Measurements from ENCODE around the gene DNAJC27. TPM values are rescaled to one million over a fixed set of nuclear protein-coding genes. Genes with fewer than 3 reads are reported as not detected.

DNAJC27 gene
- total RNA-seq, 1 experiment from 2014 or later, result 5.1 TPM

DNA sequence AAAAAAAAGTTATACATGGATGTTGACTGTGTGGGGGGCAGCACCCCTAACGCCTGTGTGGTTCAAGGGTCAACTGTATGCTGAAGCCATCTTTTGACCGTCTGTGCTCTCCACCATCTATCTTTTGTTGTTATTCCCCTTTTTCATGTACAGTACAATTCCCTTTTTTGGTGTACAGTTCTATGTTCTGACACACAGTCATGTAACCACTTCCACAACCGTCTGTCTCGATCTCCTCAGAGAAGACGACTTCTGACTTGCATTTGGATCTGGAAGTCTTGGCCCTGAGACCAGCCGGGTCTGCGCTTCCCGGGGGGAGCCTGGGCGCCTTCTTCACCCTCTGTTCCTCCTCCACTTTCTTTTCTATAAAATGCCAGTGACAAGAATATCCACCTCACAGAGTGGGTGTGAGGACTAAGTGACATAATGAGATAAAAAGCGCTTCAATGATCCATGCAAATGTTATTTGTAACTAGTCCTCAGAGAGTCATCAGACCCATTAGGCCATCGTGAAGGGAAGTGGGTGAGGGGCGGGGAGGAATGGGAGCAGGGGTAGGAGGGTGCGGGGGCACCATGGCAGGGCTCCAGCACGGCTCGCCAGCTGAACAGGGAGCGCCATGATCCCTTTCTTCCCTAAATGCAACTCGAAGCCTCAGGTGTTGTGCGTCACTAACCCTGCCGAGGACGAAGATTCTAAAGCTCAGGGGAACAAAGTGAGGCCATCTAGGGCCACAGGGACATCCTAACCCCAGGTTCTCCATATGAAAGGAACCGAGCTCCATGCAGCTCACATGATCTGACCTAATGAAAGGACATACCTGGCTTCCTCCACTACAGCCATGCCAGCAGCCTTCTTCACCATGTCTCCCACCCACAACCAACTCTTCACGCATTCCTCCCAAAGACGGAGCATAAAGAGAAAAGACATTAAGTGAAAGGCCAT, 68.3 kb downstream of the DNAJC27 start:
- CTCF ChIA-PET, result no interaction called here
- TF ChIP-seq, protein P1, sequence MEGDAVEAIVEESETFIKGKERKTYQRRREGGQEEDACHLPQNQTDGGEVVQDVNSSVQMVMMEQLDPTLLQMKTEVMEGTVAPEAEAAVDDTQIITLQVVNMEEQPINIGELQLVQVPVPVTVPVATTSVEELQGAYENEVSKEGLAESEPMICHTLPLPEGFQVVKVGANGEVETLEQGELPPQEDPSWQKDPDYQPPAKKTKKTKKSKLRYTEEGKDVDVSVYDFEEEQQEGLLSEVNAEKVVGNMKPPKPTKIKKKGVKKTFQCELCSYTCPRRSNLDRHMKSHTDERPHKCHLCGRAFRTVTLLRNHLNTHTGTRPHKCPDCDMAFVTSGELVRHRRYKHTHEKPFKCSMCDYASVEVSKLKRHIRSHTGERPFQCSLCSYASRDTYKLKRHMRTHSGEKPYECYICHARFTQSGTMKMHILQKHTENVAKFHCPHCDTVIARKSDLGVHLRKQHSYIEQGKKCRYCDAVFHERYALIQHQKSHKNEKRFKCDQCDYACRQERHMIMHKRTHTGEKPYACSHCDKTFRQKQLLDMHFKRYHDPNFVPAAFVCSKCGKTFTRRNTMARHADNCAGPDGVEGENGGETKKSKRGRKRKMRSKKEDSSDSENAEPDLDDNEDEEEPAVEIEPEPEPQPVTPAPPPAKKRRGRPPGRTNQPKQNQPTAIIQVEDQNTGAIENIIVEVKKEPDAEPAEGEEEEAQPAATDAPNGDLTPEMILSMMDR (IDR thresholded peaks at IDR 0.05; ENCODE audit: insufficient read depth in 1 of 2, low read depth in 1 of 2, low read length in 1 of 2, severe bottlenecking in 1 of 2, unreplicated experiment in 1 of 2), result no peak
- no TSS peak for BruUV-seq (replicated peaks)
- no peaks in the 10 kb centered on the region for H3K4me1 ChIP-seq
- POLR2A ChIA-PET, result no interaction called here
- H3K36me3 ChIP-seq (ENCODE audit: control insufficient read depth, insufficient read depth, low read length), result no peaks in the 10 kb centered on the region
- Mint-ChIP-seq H3K4me1 (ENCODE audit: low read depth, unreplicated experiment) (no peaks in the 10 kb centered on the region), H3K9me3 (ENCODE audit: unreplicated experiment) (no peaks in the 10 kb centered on the region), H3K4me3 (ENCODE audit: unreplicated experiment) (no peak overlapping the region), H3K36me3 (ENCODE audit: insufficient read depth, unreplicated experiment) (peaks cover 38% of the 10 kb centered on the region), H3K27ac (ENCODE audit: unreplicated experiment) (no peak overlapping the region), H3K27me3 (ENCODE audit: insufficient read depth, unreplicated experiment) (no peaks in the 10 kb centered on the region)
- no peak overlapping the region for H3K4me3 ChIP-seq (ENCODE audit: low read depth, low read length)
- no peaks in the 10 kb centered on the region for H3K9me3 ChIP-seq
- no peaks in the 10 kb centered on the region for H3K27me3 ChIP-seq (replicated peaks; ENCODE audit: control insufficient read depth, insufficient read depth, low read length)
- DNase-seq, result no peak
- intact Hi-C loops (cut with micrococcal nuclease; ENCODE audit: unreplicated experiment), result no loop called here

DNA sequence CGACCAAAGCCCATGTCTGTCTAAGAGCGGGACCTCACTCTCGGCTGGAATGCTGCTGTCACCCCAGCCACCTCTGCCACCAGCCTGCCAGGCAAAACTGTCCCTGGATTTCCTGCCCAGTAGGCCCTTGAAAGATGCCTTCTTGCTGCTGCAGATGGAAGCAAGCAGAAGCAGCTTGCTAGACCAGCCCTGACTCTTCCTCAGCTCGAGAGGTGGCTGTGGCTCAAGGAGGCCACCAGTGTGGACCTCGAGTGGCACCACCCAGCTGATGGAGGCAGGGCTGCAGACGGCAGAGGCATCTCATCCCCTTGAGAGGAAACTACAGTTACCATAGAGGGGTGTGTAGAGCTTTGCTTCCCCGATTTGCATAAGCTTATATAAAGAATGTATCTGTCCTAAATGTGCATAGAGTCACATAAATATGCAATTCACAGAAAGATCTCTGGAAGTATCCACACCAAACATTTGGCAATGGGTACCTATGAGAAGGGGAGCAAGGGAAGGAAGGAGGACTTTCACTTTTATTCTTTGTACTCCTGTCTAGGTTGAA, 72.3 kb downstream of the DNAJC27 start:
- ChIA-PET POLR2A (no interaction called here), CTCF (no interaction called here)
- intact Hi-C loops (cut with micrococcal nuclease; ENCODE audit: unreplicated experiment), result no loop called here
- no peak overlapping the region for H3K27ac Mint-ChIP-seq (ENCODE audit: unreplicated experiment)
- no peak overlapping the region for H3K4me3 ChIP-seq (ENCODE audit: low read depth, low read length)
- peaks cover 63% of the 10 kb centered on the region for H3K36me3 Mint-ChIP-seq (ENCODE audit: insufficient read depth, unreplicated experiment)
- no peaks in the 10 kb centered on the region for H3K4me1 ChIP-seq
- no peaks in the 10 kb centered on the region for H3K27me3 ChIP-seq (replicated peaks; ENCODE audit: control insufficient read depth, insufficient read depth, low read length)
- H3K36me3 ChIP-seq (ENCODE audit: control insufficient read depth, insufficient read depth, low read length), result no peaks in the 10 kb centered on the region; the same call in 1 of the 2 replicates
- no TSS peak for BruUV-seq (replicated peaks)
- TF ChIP-seq, protein P1 (IDR thresholded peaks at IDR 0.05; ENCODE audit: insufficient read depth in 1 of 2, low read depth in 1 of 2, low read length in 1 of 2, severe bottlenecking in 1 of 2, unreplicated experiment in 1 of 2), result no peak
- H3K4me1 Mint-ChIP-seq (ENCODE audit: low read depth, unreplicated experiment), result no peaks in the 10 kb centered on the region
- H3K9me3 Mint-ChIP-seq (ENCODE audit: unreplicated experiment), result peaks cover 37% of the 10 kb centered on the region
- no peak for DNase-seq
- H3K4me3 Mint-ChIP-seq (ENCODE audit: unreplicated experiment), result no peak overlapping the region
- H3K9me3 ChIP-seq, result peaks cover 13% of the 10 kb centered on the region
- H3K27me3 Mint-ChIP-seq (ENCODE audit: insufficient read depth, unreplicated experiment), result no peaks in the 10 kb centered on the region

DNA sequence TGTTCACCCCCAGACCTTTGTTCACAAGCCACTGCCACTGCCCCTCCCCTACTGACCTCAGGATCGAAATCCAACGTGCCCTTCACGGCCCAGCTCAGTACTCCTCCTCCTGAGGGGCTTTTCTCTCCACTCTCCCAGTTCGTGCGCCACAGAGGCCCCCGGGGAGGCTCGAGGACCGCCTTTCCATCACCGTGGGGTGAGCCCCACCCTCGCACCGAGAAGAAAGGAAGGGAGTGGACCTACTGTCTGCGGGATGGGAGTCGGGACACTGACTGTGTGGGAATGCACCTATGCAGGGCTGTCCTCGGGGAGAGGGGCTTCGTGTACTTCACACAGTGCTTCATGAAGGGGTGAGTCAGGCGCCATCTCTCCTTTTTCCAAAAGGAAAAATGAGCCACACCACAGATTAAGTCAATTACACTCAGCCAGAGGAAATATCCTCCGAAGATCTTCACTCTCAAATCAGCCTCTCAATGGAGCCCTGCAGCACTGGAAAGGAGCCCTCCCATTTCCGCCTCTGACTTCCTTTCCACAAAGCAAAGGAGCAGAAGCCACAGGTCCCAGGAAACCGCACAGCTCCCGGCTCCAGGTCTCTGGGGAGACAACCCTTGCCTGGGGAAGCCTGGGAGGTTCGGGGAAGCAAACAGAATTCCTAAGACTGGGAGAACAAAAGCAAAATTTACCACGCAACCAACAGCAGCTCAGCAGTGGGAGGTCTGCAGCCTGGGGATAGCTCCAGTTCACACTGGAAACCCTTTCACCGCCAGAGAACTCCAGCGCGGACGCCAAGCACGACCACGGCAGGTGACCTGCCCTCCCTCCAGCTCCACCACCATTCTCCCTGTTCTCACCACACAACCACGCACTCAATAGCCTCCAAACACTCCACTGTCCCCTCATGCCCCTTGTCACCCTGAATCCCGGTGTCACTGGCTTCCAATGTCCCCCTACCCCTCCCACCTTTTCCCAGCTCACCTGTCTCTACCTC, 73.3 kb downstream of the DNAJC27 start:
- no peak overlapping the region for H3K4me3 Mint-ChIP-seq (ENCODE audit: unreplicated experiment)
- TF ChIP-seq, protein P1 (IDR thresholded peaks at IDR 0.05; ENCODE audit: insufficient read depth in 1 of 2, low read depth in 1 of 2, low read length in 1 of 2, severe bottlenecking in 1 of 2, unreplicated experiment in 1 of 2), result no peak
- H3K36me3 ChIP-seq (ENCODE audit: control insufficient read depth, insufficient read depth, low read length), result no peaks in the 10 kb centered on the region; the same call in 1 of the 2 replicates
- peaks cover 47% of the 10 kb centered on the region for H3K9me3 Mint-ChIP-seq (ENCODE audit: unreplicated experiment)
- H3K4me1 Mint-ChIP-seq (ENCODE audit: low read depth, unreplicated experiment), result peaks cover 7% of the 10 kb centered on the region
- intact Hi-C loops (cut with micrococcal nuclease; ENCODE audit: unreplicated experiment), result no loop called here
- no peaks in the 10 kb centered on the region for H3K27me3 ChIP-seq (replicated peaks; ENCODE audit: control insufficient read depth, insufficient read depth, low read length)
- no peak overlapping the region for H3K27ac Mint-ChIP-seq (ENCODE audit: unreplicated experiment)
- no peak for DNase-seq
- peaks cover 17% of the 10 kb centered on the region for H3K9me3 ChIP-seq
- CTCF ChIA-PET, result no interaction called here
- H3K27me3 Mint-ChIP-seq (ENCODE audit: insufficient read depth, unreplicated experiment), result no peaks in the 10 kb centered on the region
- BruUV-seq (replicated peaks), result no TSS peak
- H3K4me3 ChIP-seq (ENCODE audit: low read depth, low read length), result no peak overlapping the region
- H3K36me3 Mint-ChIP-seq (ENCODE audit: insufficient read depth, unreplicated experiment), result peaks cover 65% of the 10 kb centered on the region
- POLR2A ChIA-PET, result no interaction called here
- 0 out of 2 replicates have a peak, but pooled peaks cover 4% of the 10 kb centered on the region for H3K4me1 ChIP-seq

All from Caco-2 (cell line).